ENCODE measurements around the gene RAMP1.

The RAMP1 gene

DNA sequence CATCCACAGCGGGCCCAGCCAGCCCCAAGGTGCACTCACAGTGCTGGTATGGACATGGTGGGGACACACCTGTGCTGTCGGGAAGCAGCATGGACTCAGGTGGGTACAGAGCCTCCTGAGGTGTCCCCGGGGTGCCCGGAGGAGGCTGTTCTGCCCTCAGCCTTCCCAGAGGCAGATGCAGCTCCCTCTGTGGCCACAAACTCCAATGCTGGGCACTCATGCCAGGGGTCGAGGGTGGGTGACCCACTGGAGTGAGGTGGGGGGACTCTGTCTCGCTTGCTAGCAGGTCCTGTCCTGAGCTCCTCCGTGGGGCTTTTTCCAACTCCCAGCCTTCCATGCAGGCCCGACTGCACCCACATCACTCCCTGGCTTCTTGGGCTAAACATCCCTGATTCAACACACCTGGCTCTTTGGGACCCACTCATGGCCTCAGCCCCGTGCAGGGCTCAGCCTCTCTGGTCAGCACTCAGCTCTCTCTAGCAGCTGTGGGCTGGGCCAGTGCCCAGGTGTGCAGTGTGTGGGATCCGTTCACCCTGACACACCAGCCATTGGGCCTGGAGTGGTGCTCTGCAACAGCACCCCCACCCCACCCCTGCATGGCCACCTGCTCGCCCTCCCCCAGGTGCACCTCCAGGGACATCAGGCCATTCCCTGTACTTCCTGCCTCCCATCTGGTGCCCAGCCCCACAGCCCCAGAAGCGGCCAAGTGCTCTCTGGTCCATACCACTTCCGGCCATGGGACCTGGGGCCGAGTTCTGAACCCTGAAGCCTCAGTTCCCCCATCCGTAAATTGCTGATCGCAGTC, 16.0 kb downstream of the RAMP1 start:
- H3K27me3 ChIP-seq (replicated peaks; ENCODE audit: control insufficient read depth, insufficient read depth, low read length) = no peaks in the 10 kb centered on the region; the same call in none of the 2 replicates

DNA sequence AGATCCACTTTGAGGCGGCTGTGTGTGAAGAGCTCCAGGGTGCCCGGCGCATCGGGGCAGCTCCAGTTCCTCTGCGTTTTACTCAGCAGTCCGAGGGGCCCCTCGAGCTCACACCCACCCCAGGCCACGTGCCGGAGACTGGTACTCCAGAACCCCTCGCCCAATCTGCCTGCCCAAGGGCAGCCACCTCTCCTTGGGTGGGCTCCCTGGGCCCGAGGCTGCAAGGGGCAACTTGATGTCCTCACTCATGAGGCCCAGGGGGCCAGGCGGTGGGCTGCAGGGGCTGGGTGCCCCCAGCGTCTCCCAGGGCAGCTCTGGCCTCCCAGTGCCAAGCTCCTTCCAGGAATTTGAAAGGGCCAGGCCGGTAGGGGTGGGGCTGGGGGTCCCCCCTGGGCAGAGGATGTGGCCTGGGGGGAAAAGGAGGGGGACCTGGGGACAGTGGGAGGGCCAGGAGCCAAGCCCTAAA, 16.7 kb downstream of the RAMP1 start:
- no peak overlapping the region for H3K4me3 ChIP-seq (replicated peaks; ENCODE audit: low read depth, low read length)
- no peak for DNase-seq (ENCODE audit: extremely low read depth, insufficient read length)
- H3K36me3 ChIP-seq (ENCODE audit: control insufficient read depth, insufficient read depth, low read length) = no peaks in the 10 kb centered on the region
- TF ChIP-seq, protein P1, sequence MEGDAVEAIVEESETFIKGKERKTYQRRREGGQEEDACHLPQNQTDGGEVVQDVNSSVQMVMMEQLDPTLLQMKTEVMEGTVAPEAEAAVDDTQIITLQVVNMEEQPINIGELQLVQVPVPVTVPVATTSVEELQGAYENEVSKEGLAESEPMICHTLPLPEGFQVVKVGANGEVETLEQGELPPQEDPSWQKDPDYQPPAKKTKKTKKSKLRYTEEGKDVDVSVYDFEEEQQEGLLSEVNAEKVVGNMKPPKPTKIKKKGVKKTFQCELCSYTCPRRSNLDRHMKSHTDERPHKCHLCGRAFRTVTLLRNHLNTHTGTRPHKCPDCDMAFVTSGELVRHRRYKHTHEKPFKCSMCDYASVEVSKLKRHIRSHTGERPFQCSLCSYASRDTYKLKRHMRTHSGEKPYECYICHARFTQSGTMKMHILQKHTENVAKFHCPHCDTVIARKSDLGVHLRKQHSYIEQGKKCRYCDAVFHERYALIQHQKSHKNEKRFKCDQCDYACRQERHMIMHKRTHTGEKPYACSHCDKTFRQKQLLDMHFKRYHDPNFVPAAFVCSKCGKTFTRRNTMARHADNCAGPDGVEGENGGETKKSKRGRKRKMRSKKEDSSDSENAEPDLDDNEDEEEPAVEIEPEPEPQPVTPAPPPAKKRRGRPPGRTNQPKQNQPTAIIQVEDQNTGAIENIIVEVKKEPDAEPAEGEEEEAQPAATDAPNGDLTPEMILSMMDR (IDR thresholded peaks at IDR 0.05; ENCODE audit: insufficient read depth, low read length, poor library complexity, severe bottlenecking) = no peak
- H3K27me3 ChIP-seq (replicated peaks; ENCODE audit: control insufficient read depth, insufficient read depth, low read length) = no peaks in the 10 kb centered on the region; the same call in none of the 2 replicates

More for the DNA sequence above, 16.0 kb downstream of the RAMP1 start:
- TF ChIP-seq, protein P1 (IDR thresholded peaks at IDR 0.05; ENCODE audit: insufficient read depth, low read length, poor library complexity, severe bottlenecking) = no peak
- DNase-seq (ENCODE audit: extremely low read depth, insufficient read length) = no peak
- Histone ChIP-seq H3K36me3 (ENCODE audit: control insufficient read depth, insufficient read depth, low read length) (no peaks in the 10 kb centered on the region), H3K4me3 (replicated peaks; ENCODE audit: low read depth, low read length) (no peak overlapping the region)

DNA sequence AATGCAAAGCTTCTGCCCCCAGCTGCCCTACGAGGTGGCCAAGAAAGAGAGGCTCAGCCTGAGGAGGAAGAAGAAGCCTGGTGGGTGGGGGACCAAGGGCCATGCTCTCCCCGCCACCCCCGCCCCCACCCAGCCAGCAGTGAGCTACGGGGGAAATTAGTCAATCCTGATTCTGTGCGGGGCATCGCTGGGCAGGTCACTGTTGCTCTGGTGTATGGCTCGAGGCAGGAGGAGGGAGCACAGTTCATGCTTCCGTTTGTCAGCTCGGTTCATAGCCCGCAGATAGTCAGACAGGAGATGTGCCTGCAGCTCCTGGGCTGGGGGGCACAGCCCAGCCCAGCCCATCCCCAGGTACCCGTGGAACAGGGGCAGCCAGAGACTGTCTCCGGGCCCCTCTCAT, 17.1 kb downstream of the RAMP1 start:
- Histone ChIP-seq H3K36me3 (ENCODE audit: control insufficient read depth, insufficient read depth, low read length) (no peaks in the 10 kb centered on the region), H3K4me3 (replicated peaks; ENCODE audit: low read depth, low read length) (no peak overlapping the region), H3K27me3 (replicated peaks; ENCODE audit: control insufficient read depth, insufficient read depth, low read length) (no peaks in the 10 kb centered on the region; the same call in none of the 2 replicates)
- no peak for DNase-seq (ENCODE audit: extremely low read depth, insufficient read length)
- TF ChIP-seq, protein P1 (IDR thresholded peaks at IDR 0.05; ENCODE audit: insufficient read depth, low read length, poor library complexity, severe bottlenecking) = no peak

DNA sequence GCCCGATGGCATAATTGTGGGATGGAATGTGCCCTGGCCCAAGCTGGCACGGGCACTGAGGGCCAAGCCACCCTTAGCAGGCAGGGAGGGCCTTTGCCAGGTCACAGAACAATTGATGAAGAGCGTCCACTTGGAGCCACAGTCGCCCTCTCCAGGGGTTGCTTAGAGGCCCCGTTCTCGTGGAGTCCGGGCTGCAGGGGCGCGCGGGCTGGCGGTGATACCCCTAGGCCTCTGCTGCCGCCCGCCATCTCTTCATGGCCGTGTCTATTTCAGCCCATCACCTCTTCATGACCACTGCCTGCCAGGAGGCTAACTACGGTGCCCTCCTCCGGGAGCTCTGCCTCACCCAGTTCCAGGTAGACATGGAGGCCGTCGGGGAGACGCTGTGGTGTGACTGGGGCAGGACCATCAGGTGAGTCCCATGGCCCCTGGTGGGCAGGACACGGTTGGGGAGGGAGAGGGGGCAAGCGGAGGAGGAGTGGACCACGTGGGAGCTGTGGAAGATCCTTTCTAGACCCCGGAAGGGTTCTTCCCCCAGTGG, 17.6 kb downstream of the RAMP1 start:
- Histone ChIP-seq H3K27me3 (replicated peaks; ENCODE audit: control insufficient read depth, insufficient read depth, low read length) (no peaks in the 10 kb centered on the region; the same call in none of the 2 replicates), H3K4me3 (replicated peaks; ENCODE audit: low read depth, low read length) (no peak overlapping the region), H3K36me3 (ENCODE audit: control insufficient read depth, insufficient read depth, low read length) (no peaks in the 10 kb centered on the region)
- DNase-seq (ENCODE audit: extremely low read depth, insufficient read length) = no peak
- TF ChIP-seq, protein P1 (IDR thresholded peaks at IDR 0.05; ENCODE audit: insufficient read depth, low read length, poor library complexity, severe bottlenecking) = no peak

DNA sequence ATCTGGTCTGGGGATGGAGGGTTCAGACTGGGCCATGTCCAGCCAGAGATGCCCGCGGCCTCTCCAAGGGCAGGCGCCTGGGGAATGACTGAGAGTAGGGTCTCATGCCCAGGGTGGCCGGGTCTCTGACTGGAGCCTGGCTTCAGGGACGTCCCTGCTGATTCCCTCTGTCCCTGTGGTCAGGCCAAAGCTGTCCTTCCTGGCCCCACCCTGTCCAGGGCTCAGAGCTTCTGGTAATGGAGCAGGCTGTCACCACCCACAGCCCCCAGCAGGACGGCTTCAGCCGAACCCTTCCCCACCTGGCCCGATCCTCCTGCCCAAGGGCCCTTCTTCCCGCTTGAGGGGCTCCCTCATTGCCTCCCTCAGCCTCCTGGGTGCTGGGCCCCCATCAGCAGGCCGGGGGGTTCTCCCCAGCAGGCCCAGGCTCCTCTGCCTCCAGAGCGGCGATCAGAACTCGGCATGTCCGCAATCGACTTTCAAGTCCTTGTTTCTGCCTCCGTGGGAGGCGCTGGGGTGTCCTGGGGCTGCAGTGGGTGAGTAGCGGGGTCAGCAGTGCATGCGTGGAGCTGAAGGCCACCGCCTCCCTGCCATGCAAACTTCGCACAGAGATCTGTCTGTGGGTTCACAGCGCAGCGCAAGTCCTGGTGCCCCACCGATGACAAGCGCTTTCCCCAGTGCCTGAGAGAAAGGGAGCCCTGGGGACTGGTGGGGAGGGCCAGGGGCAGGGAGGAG, 18.3 kb downstream of the RAMP1 start:
- Histone ChIP-seq H3K4me3 (replicated peaks; ENCODE audit: low read depth, low read length) (no peak overlapping the region), H3K36me3 (ENCODE audit: control insufficient read depth, insufficient read depth, low read length) (no peaks in the 10 kb centered on the region), H3K27me3 (replicated peaks; ENCODE audit: control insufficient read depth, insufficient read depth, low read length) (no peaks in the 10 kb centered on the region; the same call in none of the 2 replicates)
- no peak for DNase-seq (ENCODE audit: extremely low read depth, insufficient read length)
- TF ChIP-seq, protein P1 (IDR thresholded peaks at IDR 0.05; ENCODE audit: insufficient read depth, low read length, poor library complexity, severe bottlenecking) = no peak
